Measurements from ENCODE around the gene DDX54. TPM values are rescaled to one million over a fixed set of nuclear protein-coding genes. Genes with fewer than 3 reads are reported as not detected.

DDX54 gene
- total RNA-seq, 2 donors from 2014 or later = 27.3 to 84.2 TPM

DNA sequence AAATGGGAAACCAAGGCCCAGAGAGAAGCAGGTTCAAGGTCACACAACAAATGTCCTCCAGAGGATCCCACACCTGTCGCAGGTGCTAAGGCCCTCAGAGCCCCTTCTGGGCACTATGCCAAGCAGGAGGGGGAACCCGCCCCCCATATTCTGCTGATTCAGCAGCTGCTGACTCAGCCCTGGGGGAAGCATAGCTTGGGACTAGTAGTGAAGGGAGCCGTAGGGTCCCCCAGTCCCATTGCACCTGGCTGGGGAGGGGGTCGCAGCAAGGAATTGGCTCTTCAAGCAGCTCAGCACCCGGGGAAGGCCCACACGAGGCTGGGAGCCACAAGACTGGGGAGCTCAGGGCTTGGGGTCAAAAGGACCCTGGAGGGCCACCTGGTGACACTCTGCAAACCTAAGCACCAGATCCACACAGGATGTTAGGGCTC lies 50.7 kb downstream of the DDX54 start:
- TF ChIP-seq, protein P1, sequence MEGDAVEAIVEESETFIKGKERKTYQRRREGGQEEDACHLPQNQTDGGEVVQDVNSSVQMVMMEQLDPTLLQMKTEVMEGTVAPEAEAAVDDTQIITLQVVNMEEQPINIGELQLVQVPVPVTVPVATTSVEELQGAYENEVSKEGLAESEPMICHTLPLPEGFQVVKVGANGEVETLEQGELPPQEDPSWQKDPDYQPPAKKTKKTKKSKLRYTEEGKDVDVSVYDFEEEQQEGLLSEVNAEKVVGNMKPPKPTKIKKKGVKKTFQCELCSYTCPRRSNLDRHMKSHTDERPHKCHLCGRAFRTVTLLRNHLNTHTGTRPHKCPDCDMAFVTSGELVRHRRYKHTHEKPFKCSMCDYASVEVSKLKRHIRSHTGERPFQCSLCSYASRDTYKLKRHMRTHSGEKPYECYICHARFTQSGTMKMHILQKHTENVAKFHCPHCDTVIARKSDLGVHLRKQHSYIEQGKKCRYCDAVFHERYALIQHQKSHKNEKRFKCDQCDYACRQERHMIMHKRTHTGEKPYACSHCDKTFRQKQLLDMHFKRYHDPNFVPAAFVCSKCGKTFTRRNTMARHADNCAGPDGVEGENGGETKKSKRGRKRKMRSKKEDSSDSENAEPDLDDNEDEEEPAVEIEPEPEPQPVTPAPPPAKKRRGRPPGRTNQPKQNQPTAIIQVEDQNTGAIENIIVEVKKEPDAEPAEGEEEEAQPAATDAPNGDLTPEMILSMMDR (IDR thresholded peaks at IDR 0.05) = no peak
- Histone ChIP-seq H3K27me3 (replicated peaks; ENCODE audit: insufficient read depth) (no peaks in the 10 kb centered on the region), H3K27ac (no peak overlapping the region), H3K9me3 (no peaks in the 10 kb centered on the region), H3K36me3 (no peaks in the 10 kb centered on the region), H3K4me3 (no peak overlapping the region), H3K4me1 (ENCODE audit: control insufficient read depth in 1 of 2, low read depth in 2 of 2) (peaks cover 0 to 3% of the 10 kb centered on the region in 2 donors)
- DNase-seq (ENCODE audit: low spot score) (no peak), ATAC-seq (ENCODE audit: insufficient number of reproducible peaks, low FRiP score, low read depth) (no peak)

DNA sequence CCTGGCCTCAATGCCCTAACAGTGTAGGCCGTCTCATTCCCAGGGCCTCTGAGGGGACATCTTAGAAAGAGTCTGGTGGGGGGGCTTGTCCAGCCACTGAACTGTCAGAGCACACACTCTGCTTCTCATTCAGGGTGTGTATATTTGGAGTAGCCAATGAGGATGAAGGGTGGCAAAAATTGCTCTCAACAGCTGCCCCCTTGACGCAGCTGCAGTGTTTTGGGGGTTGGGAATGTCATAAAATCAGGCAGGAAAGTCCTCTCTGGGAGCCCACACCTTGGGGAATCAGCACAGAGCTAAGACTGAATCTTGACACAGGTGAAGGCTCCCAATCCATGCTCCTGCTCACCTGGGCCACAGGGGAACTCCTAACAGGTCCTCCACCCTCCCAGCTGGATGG lies 51.2 kb downstream of the DDX54 start:
- TF ChIP-seq, protein P1 (IDR thresholded peaks at IDR 0.05) = no peak
- Histone ChIP-seq H3K27ac (no peak overlapping the region), H3K27me3 (replicated peaks; ENCODE audit: insufficient read depth) (no peaks in the 10 kb centered on the region), H3K4me3 (no peak overlapping the region), H3K36me3 (no peaks in the 10 kb centered on the region), H3K9me3 (no peaks in the 10 kb centered on the region), H3K4me1 (ENCODE audit: control insufficient read depth in 1 of 2, low read depth in 2 of 2) (peaks cover 0 to 3% of the 10 kb centered on the region in 2 donors)
- ATAC-seq (ENCODE audit: insufficient number of reproducible peaks, low FRiP score, low read depth) (no peak), DNase-seq (ENCODE audit: low spot score) (no peak)

DNA sequence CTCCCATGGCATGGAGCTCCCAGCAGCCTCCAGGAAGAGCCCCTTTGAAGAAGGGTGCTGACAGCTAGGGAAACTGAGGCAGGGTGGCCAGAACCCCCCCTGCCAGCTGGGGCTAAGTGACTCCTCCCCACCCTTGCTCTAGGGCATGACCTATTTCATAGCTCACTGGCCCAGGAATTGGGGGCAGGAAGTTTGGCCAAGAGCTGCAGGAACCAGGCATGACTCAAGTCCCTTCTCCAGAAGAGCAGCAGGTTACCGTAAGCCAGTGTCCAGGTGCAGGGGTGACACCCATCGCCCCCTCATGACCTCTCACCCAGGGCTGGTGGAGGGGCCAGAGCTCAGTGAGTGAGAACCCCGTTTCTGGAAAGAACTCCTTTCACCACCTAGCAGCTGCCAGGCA lies 51.6 kb downstream of the DDX54 start:
- H3K36me3 ChIP-seq = no peaks in the 10 kb centered on the region
- no peaks in the 10 kb centered on the region for H3K9me3 ChIP-seq
- DNase-seq (ENCODE audit: low spot score) (no peak), ATAC-seq (ENCODE audit: insufficient number of reproducible peaks, low FRiP score, low read depth) (no peak)
- TF ChIP-seq, protein P1 (IDR thresholded peaks at IDR 0.05) = no peak
- H3K27ac ChIP-seq = no peak overlapping the region
- no peak overlapping the region for H3K4me3 ChIP-seq
- peaks cover 0 to 3% of the 10 kb centered on the region in 2 donors for H3K4me1 ChIP-seq (ENCODE audit: control insufficient read depth in 1 of 2, low read depth in 2 of 2)
- H3K27me3 ChIP-seq (replicated peaks; ENCODE audit: insufficient read depth) = no peaks in the 10 kb centered on the region

DNA sequence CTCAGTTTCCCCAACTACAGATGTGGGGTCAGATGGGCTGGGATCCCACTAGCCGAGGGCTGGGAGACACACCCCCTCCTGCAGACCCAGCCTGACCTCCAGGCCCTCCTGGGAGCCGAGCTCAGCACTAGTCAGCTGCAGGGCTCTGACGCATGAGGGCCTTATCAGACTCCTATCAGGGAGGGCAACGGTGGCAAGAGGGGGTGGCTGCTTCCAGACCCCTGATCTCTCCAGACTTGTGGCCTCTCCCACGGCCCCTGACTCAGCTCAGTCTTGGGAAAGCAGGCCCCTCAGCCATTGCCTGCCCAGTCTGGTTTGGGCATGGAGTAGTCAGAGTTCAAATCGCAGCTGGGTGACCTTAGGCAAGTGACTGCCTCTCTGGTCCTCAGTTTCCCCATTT lies 52.2 kb downstream of the DDX54 start:
- no peaks in the 10 kb centered on the region for H3K9me3 ChIP-seq
- H3K27ac ChIP-seq = no peak overlapping the region
- no peak for ATAC-seq (ENCODE audit: insufficient number of reproducible peaks, low FRiP score, low read depth)
- peaks cover 0 to 3% of the 10 kb centered on the region in 2 donors for H3K4me1 ChIP-seq (ENCODE audit: control insufficient read depth in 1 of 2, low read depth in 2 of 2)
- TF ChIP-seq, protein P1 (IDR thresholded peaks at IDR 0.05) = no peak
- no peaks in the 10 kb centered on the region for H3K27me3 ChIP-seq (replicated peaks; ENCODE audit: insufficient read depth)
- no peaks in the 10 kb centered on the region for H3K36me3 ChIP-seq
- H3K4me3 ChIP-seq = no peak overlapping the region
- DNase-seq (ENCODE audit: low spot score) = no peak

DNA sequence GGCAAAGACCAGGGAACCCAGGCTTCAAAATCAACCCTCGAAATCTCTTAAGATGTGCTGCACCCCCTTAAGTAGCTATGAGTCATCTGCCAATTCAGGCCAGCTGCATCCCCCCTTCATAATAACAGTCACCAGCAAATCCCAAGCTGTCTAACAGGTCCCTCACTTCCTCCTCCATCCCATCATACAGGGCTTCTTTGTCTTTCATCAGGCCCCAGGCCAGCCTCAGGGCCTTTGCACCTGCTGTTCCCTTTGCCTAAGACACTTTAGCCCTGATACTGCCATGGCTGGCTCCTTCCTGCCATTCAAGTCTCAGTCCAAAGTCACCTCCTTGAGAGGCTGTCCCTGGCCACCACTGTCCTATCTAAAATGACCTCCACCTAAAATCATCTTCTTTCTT lies 53.7 kb downstream of the DDX54 start:
- no peaks in the 10 kb centered on the region for H3K36me3 ChIP-seq
- TF ChIP-seq, protein P1 (IDR thresholded peaks at IDR 0.05) = no peak
- no peak overlapping the region for H3K4me3 ChIP-seq
- peaks cover 0 to 3% of the 10 kb centered on the region in 2 donors for H3K4me1 ChIP-seq (ENCODE audit: control insufficient read depth in 1 of 2, low read depth in 2 of 2)
- ATAC-seq (ENCODE audit: insufficient number of reproducible peaks, low FRiP score, low read depth) (no peak), DNase-seq (ENCODE audit: low spot score) (no peak)
- H3K27ac ChIP-seq = no peak overlapping the region
- H3K9me3 ChIP-seq = no peaks in the 10 kb centered on the region
- no peaks in the 10 kb centered on the region for H3K27me3 ChIP-seq (replicated peaks; ENCODE audit: insufficient read depth)

Measured in thoracic aorta (tissue), 2 donors.